LoVo (cell line): Measurements from ENCODE around the gene ARHGEF9.
"Not testable (repeated sequence)": the region's sequence is repeated elsewhere in the genome, so short reads cannot be mapped to it uniquely, and the experiment has no call there.

Experiments
- DNase-seq: peaks from one replicate; pipeline ENCODE4 v3.0.0-alpha.2; 2016; ENCODE audit warnings: low spot score

Gene ARHGEF9

DNA sequence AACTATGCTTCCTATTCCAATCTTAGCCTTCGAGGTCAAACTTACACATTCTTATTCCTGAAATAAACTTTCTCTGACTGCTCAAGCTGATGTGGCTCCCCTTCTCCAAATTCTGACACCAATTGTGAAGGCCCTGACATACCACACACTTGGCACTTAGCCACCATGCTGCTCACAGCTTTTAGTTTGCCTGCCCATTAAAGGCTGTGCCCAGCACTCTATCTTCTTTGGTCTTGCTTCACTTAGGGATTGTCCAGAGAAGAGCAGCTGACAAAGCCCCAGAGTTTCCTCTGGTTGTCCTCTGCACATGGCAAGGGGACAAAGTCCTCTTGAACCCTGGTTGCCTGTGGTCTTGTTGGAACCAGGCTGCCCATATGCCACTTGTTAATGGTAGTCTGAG is 126.1 kb downstream of the ARHGEF9 start:
- DNase-seq, result no peak

DNA sequence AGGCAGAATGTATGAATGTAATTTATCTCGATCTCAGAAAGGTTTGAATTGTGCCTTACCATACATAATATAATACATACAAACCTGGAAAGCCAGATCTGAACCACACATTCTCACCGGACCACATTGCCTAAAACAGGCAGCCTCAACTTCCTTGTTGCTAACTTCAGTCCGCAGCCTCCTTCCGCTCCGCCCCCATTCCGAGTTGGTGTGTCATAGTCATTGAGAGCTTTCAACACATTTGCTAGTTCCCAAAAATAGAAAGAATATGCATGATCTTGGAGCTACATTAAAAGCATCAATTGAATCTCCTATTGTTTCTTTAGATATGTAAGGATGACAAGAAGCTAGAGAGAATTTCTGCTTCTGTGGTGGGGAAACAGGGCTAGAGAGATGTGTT is 127.2 kb downstream of the ARHGEF9 start:
- no peak for DNase-seq

GRCh38 chrX:63656871-63657580 is 128.0 kb downstream of the ARHGEF9 start:
- DNase-seq, result no peak

- no peak for DNase-seq
These were observed 132.8 kb downstream of the ARHGEF9 start for GRCh38 chrX:63652086-63652765.

DNA sequence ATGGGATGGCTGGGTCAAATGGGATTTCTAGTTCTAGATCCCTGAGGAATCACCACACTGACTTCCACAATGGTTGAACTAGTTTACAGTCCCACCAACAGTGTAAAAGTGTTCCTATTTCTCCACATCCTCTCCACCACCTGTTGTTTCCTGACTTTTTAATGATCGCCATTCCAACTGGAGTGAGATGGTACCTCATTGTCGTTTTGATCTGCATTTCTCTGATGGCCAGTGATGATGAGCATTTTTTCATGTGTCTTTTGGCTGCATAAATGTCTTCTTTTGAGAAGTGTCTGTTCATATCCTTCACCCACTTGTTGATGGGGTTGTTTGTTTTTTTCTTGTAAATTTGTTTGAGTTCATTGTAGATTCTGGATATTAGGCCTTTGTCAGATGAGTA is 139.3 kb downstream of the ARHGEF9 start:
- DNase-seq, result not testable (repeated sequence)

DNA sequence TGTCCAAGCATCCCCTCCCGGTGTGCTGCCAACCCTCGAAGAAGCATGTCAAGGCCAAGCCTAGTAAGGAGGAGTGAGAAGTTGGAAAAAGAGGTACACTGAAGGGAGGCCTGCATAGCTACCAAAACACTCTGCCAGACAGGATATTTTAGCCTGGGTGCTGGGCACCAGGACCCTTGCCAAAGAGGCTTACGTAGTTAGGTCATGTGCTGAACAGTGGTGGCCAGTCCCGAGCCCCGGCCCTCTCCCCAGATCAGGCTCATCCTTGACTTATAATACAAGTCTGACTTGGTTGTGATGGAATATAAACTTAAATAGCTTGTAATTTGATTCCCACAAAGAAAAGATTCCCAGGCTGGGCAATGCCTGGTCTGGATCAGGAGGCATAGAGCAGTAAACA is 149.3 kb downstream of the ARHGEF9 start:
- no peak for DNase-seq

GRCh38 chrX:63613531-63614028 is 171.4 kb downstream of the ARHGEF9 start:
- no peak for DNase-seq

GRCh38 chrX:63585936-63586335 is 199.1 kb downstream of the ARHGEF9 start:
- no peak for DNase-seq
